ENCODE data around the gene NCKAP5.

NCKAP5 gene

GRCh38 chr2:133334923-133335322 lies 233.3 kb downstream of the NCKAP5 start:
- DNase-seq (ENCODE audit: low read depth in 2 of 2) = no peak

GRCh38 chr2:133333181-133333580 lies 235.1 kb downstream of the NCKAP5 start:
- no peak for DNase-seq (ENCODE audit: low read depth in 2 of 2)

- DNase-seq (ENCODE audit: low read depth in 2 of 2) = no peak
Measured at GRCh38 chr2:133331436-133331835, 236.8 kb downstream of the NCKAP5 start.

GRCh38 chr2:133326652-133327397 lies 241.4 kb downstream of the NCKAP5 start:
- DNase-seq (ENCODE audit: low read depth in 2 of 2) = no peak

- DNase-seq (ENCODE audit: low read depth in 2 of 2) = no peak
Measured at GRCh38 chr2:133324150-133324561, 244.1 kb downstream of the NCKAP5 start.

DNA sequence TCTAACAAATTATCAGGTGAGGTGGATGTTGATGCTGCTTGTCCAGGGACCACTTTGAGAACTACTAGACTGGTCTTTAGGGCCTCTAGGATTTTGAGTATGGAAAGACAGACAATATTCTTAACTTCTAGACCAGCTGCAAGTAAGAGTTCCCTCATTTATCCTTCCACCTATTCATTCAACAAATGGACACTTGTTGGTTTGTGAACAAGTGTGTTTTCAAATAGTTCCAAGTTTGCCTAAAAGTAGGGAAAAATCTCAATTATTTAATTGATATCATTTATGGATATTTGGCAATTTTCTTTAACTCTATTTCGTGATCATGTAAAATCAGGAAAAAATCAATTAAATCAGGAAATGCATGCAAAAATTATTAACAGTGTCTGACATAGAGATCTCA lies 245.4 kb downstream of the NCKAP5 start:
- no peak for DNase-seq (ENCODE audit: low read depth in 2 of 2)

- DNase-seq (ENCODE audit: low read depth in 2 of 2) = no peak
Measured at GRCh38 chr2:133317178-133317577, 251.1 kb downstream of the NCKAP5 start.

GRCh38 chr2:133316557-133316956 lies 251.7 kb downstream of the NCKAP5 start:
- DNase-seq (ENCODE audit: low read depth in 2 of 2) = no peak

DNA sequence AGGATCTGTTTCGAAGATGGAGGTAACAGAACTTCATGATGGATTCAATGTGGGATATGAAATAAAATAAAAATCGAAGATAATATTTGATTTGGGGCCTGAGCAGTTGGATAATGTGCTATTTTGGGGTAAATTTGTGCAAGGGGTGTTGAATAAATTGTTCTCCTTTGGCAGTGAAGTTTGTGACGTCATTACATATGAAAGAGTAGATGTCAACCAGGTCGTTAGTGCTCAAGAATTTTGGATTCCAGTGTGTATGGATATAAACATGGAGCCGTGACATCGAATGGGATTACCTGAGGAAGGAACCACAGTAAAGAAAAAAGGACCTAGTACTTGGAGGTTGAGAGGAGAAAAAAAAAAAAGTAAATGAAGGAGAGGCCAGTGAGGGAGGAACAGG lies 253.0 kb downstream of the NCKAP5 start:
- DNase-seq (ENCODE audit: low read depth in 2 of 2) = no peak

- no peak for DNase-seq (ENCODE audit: low read depth in 2 of 2)
Measured at GRCh38 chr2:133314795-133315194, 253.5 kb downstream of the NCKAP5 start.

DNA sequence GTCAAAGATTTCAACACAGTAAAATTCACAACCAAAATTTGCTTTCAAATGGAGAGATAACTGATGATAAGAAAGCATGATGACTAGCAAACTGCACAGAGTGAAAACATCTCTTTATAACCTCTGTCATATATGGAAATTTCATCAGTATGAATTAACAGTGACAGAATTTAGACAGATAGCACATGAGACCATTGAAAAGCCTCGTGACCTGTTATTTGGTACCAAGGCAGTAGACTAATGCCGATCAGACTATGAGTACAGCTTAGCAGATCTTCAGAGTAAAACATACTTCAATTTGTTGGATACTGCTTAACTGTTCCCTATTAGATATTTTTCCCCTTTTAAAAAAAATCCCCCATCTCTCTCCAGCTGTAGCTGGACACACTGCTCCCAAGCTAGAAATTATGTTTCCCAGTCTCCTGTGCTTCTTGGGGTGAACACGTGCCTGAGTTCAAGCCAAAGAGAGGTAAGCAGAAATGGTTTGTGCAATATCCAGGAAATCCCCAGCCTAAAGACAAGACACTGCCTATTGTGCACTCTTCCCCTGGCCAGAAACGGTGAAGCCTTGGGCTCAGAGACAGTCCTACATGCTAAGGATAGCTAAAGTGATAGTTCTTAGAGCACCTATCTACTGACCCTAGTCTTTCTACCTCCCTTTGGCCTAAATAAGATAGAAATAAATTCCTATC lies 256.1 kb downstream of the NCKAP5 start:
- DNase-seq (ENCODE audit: low read depth in 2 of 2) = no peak

DNA sequence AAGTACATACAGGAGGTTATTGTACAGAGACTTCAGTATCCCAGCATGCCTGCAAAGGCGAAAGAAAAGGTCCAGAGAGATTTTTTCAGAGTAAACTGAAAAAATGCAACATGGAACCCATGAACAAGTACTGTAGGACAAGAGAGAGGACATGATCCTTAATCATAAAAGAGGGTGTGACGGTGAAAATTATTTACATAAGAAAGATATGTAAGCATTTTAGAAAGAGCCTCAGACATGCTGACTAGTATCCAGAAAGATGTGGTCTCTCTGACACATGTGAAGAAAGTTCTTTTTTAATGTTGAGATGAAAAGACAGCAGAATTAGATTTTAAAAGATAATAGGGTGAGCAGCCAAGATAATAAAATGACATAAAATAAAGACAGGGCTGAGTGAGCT lies 262.0 kb downstream of the NCKAP5 start:
- DNase-seq (ENCODE audit: low read depth in 2 of 2) = no peak

- DNase-seq (ENCODE audit: low read depth in 2 of 2) = no peak
Measured at GRCh38 chr2:133304344-133304743, 263.9 kb downstream of the NCKAP5 start.

GRCh38 chr2:133303150-133303549 lies 265.1 kb downstream of the NCKAP5 start:
- no peak for DNase-seq (ENCODE audit: low read depth in 2 of 2)

DNA sequence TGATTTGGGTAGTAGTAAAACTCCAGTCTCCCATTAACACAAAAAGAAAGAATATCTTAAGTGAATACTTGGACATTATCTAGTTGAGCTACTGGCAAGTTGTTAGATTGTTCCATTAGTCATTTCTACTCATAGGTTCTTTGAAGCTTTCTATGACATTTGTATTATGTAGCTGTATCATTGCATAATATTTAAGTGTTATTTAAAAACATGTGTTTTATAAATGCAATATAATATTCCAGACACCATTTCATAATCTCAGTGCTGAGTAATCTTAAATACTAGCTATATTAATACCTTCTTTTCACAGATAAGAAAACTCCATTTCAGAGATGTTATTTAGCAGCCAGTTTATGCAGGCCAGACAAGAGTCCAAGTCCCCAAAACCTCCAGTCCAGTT lies 271.9 kb downstream of the NCKAP5 start:
- DNase-seq (ENCODE audit: low read depth in 2 of 2) = no peak

DNA sequence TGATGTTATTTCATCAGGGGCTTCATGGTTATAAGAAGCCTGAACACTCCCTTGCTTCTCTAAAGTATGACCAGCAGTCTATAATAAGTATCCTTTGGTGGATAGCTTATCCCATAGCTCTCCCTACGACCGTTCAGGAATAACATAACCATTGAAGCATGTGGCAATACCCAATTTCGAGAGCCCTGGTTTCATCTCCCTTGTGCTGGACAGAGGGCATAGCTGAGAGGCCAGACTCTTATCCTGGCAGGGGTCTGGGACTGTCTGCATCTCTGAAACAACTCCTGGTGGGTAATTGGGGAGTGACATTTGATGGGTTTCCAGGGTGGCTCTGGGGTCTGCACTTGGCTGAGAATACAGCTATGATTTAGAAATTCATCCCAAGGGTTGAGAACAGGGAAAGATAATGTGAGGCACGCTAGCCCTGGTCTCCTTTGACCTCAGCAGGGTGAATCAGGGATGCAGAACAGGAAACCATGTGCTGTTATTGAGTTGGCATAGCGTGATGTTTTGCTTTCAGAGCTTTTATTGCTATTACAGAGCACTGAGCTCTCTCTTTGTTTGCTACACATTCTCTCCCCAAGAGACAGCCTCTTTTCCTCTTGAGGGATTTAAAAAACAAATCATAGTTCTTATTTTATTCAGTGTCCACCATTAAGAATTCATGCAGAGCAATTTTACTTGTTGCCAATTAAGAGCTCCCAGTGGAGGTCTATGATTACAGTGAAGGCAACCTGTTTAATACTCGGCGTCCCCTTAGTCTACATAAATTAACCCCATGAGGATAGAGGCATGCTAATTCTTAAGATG lies 274.5 kb downstream of the NCKAP5 start:
- no peak for DNase-seq (ENCODE audit: low read depth in 2 of 2)

GRCh38 chr2:133292259-133292658 lies 276.0 kb downstream of the NCKAP5 start:
- no peak for DNase-seq (ENCODE audit: low read depth in 2 of 2)

GRCh38 chr2:133287709-133288108 lies 280.6 kb downstream of the NCKAP5 start:
- DNase-seq (ENCODE audit: low read depth in 2 of 2) = no peak

- no peak for DNase-seq (ENCODE audit: low read depth in 2 of 2)
Measured at GRCh38 chr2:133286326-133286922, 281.8 kb downstream of the NCKAP5 start.

DNA sequence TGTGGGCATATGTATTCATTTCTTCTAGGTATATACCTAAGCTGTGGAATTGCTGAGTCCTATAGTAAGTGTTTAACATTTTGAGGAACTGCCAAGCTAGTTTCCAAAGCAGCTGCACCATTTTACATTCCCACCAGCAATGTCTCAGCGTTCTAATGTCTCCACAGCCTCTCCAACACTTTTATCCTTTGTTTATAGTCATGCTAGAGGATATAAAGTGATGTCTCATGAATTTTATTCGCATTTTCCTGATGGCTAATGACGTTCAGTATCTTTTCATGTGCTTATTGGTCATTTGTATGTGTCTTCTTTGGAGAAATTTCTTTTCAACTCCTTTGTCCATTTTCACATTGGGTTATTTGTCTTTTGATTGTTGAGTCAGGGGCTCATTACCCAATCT lies 295.2 kb downstream of the NCKAP5 start:
- no peak for DNase-seq (ENCODE audit: low read depth in 2 of 2)

DNA sequence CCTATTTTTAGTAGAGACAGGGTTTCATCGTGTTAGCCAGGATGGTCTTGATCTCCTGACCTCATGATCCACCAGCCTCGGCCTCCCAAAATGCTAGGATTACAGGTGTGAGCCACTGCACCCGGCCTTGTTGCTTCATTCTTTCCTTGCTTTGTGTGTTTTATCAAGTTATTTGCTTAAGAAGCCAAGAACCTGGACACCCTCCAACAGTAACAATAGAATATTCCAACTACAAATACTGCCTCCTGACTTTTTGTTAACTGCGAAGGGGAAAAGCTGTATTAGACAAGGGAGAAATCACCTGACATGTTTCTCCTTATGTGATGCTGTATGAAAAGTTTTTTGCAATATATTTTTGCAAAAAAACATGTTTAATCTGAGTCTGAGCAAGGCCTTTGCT lies 297.2 kb downstream of the NCKAP5 start:
- no peak for DNase-seq (ENCODE audit: low read depth in 2 of 2)

DNA sequence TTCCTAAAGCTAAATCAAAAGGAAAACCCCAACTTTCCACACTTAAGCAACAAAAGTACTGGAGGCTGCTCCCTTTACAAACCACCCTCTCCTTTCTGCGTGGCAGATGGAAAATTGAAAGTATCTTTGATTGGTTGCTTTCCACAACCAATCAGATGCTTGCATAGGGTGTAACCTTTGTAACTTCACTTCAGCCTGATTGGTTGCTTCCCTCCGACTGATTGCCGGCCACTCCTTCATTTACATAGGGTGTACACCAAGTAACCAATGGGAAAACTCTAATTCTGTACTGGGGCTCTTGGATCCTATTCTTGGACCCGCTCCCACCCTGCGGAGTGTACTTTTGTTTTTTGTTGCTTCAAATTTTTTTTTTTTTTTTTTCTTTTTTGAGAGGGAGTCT lies 297.7 kb downstream of the NCKAP5 start:
- DNase-seq (ENCODE audit: low read depth in 2 of 2) = no peak

All from stimulated activated CD8-positive, alpha-beta memory T cell treated with anti-CD3 and anti-CD28 coated beads, Interleukin-7, amount 100 ng/mL, for 4 hours (primary cell).